ENCODE results near the gene PTGER3. TPM values are rescaled to one million over a fixed set of nuclear protein-coding genes. Genes with fewer than 3 reads are reported as not detected.

Gene PTGER3
- total and polyA plus RNA-seq, 2 of the 4 experiments (the other 2 are of a cell fraction): not detected

DNA sequence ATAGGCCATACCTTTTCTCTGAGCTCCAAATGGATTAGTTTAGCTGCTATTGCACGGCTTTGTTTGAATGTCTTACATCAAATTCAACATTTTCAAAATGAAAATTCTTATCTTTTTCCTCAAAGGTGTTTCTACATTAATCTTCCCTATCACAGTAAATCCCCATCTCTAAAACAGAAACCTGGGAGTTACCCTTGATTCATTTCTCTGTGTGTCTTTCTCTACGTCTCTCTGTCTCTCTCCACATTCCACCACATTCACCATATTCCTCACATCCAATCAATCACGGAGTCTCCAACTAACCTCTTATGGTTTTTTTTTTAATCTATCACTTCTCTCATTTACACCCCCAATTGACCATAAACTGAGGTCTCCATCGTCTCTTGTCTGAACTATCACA lies 24.1 kb downstream of the PTGER3 start:
- no peak for DNase-seq
- no peak overlapping the region for H3K56ac ChIP-seq (ENCODE audit: extremely low read depth, insufficient read depth, low read length)
- H4K8ac ChIP-seq (ENCODE audit: low read depth in 2 of 2, low read length in 2 of 2): no peak overlapping the region
- H2AK9ac ChIP-seq (replicated peaks; ENCODE audit: low read depth, low read length, poor library complexity): no peak overlapping the region
- H2AFZ ChIP-seq (replicated peaks; ENCODE audit: low read length, poor library complexity): no peak overlapping the region
- WGBS, 2 experiments (ENCODE audit: extremely low coverage in 2 of 2, insufficient read length in 1 of 2): 44 to 100% methylated on average over 1 to 3 of the region's 4 CpGs
- H3K36me3 ChIP-seq (ENCODE audit: control insufficient read depth, insufficient read depth, low read length): no peaks in the 10 kb centered on the region
- H3K18ac ChIP-seq (ENCODE audit: low read depth, low read length): no peak overlapping the region
- CTCF ChIA-PET: no interaction called here
- no peaks in the 10 kb centered on the region for H3K9me3 ChIP-seq (ENCODE audit: control insufficient read depth, insufficient read depth, low read length)
- no TSS peak for BruUV-seq (replicated peaks)
- dilution Hi-C loops (cut with HindIII; ENCODE audit: low sequenced_read_pairs, unreplicated experiment) (no loop called here), in situ Hi-C loops (cut with MboI; ENCODE audit: low sequenced_read_pairs) (no loop called here), intact Hi-C loops (cut with micrococcal nuclease) (no loop called here)
- H2BK120ac ChIP-seq (ENCODE audit: low read depth, low read length): no peak overlapping the region
- no peak overlapping the region for H3K27ac ChIP-seq (ENCODE audit: insufficient read depth, low read length)
- no peak overlapping the region for H2BK5ac ChIP-seq (ENCODE audit: low read depth, low read length, poor library complexity, severe bottlenecking)
- H3K4me2 ChIP-seq (ENCODE audit: low read depth, low read length): no peak overlapping the region
- no peak overlapping the region for H4K91ac ChIP-seq (ENCODE audit: insufficient read depth, low read depth, low read length)
- H3K14ac ChIP-seq (replicated peaks; ENCODE audit: low read depth, low read length): no peak overlapping the region
- H4K20me1 ChIP-seq (ENCODE audit: insufficient read depth, low read length): no peaks in the 10 kb centered on the region
- no peaks in the 10 kb centered on the region for H3K9me1 ChIP-seq (ENCODE audit: insufficient read depth, low read length)
- H2BK15ac ChIP-seq (ENCODE audit: low read depth, low read length): no peak overlapping the region
- H3K4ac ChIP-seq (ENCODE audit: low read depth, low read length): no peak overlapping the region
- H3K27me3 ChIP-seq (ENCODE audit: control insufficient read depth, insufficient read depth, low read length): no peaks in the 10 kb centered on the region
- H4K5ac ChIP-seq (ENCODE audit: low read depth, low read length): no peak overlapping the region
- ATAC-seq (ENCODE audit: low read depth): no peak
- H2AK5ac ChIP-seq (ENCODE audit: low read depth, low read length): no peak overlapping the region
- no peak overlapping the region for H3K9ac ChIP-seq (ENCODE audit: low read depth, low read length)
- H3K23ac ChIP-seq (ENCODE audit: low read depth, low read length): no peak overlapping the region
- no peaks in the 10 kb centered on the region for H3K79me1 ChIP-seq (ENCODE audit: low read depth in 1 of 2, low read length in 2 of 2)
- H2BK20ac ChIP-seq (ENCODE audit: low read depth, low read length): no peak overlapping the region
- no peak overlapping the region for H3K4me3 ChIP-seq (ENCODE audit: insufficient read depth, low read depth, low read length)
- no peaks in the 10 kb centered on the region for H3K4me1 ChIP-seq (ENCODE audit: control insufficient read depth, insufficient read depth, low read length)
- POLR2A ChIA-PET (ENCODE audit: unreplicated experiment): no interaction called here
- TF ChIP-seq MAZ (IDR thresholded peaks at IDR 0.05; ENCODE audit: borderline replicate concordance, low read depth, low read length): no peak
